HL-60 (cell line): Measurements from ENCODE around the gene VPS37D.

Experiments used
- DNase-seq, 2 experiments: peaks; one replicate each; pipeline ENCODE4 v3.0.0-alpha.2; 2010 to 2020; ENCODE audit warnings: low read depth in 1 of 2, low spot score in 1 of 2
- H3K27ac ChIP-seq: fragments of 250-450 bp; sonication (Bioruptor Pico); replicated peaks from 2 replicates; pipeline ENCODE4 v1.5.1; 2020; ENCODE audit warnings: mild to moderate bottlenecking, moderate library complexity
- H3K27me3 ChIP-seq: fragments of 250-450 bp; sonication (Bioruptor Pico); 2 replicates; pipeline ENCODE4 v1.5.1; 2021; ENCODE audit warnings: mild to moderate bottlenecking, moderate library complexity; ENCODE audit not compliant: insufficient read depth, poor library complexity, severe bottlenecking
- H3K4me3 ChIP-seq: replicated peaks from 2 replicates; pipeline ENCODE4 v1.5.1; 2011; ENCODE audit warnings: mild to moderate bottlenecking, control low read depth, low read length; ENCODE audit not compliant: insufficient read depth
- GABPA ChIP-seq: IDR thresholded peaks from 2 replicates; pipeline ENCODE4 v1.6.1; 2012; ENCODE audit warnings: low read depth
- POLR2AphosphoS5 ChIP-seq: IDR thresholded peaks from 2 replicates; pipeline ENCODE4 v1.6.1; 2012; ENCODE audit warnings: low read depth
- SPI1 ChIP-seq: IDR thresholded peaks from 2 replicates; pipeline ENCODE4 v1.6.1; 2012; ENCODE audit warnings: low read depth, mild to moderate bottlenecking, borderline replicate concordance
- TF ChIP-seq, protein P1 (sequence below): IDR thresholded peaks from one replicate; pipeline ENCODE4 v1.5.1; 2011; ENCODE audit warnings: low read length, control low read depth, inconsistent platforms; ENCODE audit not compliant: insufficient read depth
- TF ChIP-seq, protein P2 (sequence below): IDR thresholded peaks from 2 replicates; pipeline ENCODE4 v1.6.1; 2012; ENCODE audit warnings: low read depth; ENCODE audit not compliant: insufficient replicate concordance

Gene VPS37D

DNA sequence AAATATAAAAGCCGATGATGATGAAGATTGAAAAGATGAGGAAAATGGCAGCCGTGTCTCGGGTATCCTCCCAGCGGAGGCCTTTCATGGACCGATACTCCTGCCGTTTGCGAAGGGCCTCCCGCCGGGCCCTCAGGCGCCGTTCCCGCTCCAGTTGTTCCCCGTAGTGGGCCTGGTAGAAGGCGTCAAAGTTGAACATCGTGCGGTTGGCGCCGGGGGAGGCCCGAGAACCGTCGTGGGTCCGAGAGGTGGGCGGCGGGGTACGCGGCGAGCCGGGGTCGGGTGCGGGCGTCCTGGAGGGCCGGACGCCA, 15.1 kb downstream of the VPS37D start:
- TF ChIP-seq, protein P1, sequence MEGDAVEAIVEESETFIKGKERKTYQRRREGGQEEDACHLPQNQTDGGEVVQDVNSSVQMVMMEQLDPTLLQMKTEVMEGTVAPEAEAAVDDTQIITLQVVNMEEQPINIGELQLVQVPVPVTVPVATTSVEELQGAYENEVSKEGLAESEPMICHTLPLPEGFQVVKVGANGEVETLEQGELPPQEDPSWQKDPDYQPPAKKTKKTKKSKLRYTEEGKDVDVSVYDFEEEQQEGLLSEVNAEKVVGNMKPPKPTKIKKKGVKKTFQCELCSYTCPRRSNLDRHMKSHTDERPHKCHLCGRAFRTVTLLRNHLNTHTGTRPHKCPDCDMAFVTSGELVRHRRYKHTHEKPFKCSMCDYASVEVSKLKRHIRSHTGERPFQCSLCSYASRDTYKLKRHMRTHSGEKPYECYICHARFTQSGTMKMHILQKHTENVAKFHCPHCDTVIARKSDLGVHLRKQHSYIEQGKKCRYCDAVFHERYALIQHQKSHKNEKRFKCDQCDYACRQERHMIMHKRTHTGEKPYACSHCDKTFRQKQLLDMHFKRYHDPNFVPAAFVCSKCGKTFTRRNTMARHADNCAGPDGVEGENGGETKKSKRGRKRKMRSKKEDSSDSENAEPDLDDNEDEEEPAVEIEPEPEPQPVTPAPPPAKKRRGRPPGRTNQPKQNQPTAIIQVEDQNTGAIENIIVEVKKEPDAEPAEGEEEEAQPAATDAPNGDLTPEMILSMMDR, result no peak
- TF ChIP-seq GABPA (no peak), SPI1 (no peak), POLR2AphosphoS5 (no peak)
- TF ChIP-seq, protein P2, sequence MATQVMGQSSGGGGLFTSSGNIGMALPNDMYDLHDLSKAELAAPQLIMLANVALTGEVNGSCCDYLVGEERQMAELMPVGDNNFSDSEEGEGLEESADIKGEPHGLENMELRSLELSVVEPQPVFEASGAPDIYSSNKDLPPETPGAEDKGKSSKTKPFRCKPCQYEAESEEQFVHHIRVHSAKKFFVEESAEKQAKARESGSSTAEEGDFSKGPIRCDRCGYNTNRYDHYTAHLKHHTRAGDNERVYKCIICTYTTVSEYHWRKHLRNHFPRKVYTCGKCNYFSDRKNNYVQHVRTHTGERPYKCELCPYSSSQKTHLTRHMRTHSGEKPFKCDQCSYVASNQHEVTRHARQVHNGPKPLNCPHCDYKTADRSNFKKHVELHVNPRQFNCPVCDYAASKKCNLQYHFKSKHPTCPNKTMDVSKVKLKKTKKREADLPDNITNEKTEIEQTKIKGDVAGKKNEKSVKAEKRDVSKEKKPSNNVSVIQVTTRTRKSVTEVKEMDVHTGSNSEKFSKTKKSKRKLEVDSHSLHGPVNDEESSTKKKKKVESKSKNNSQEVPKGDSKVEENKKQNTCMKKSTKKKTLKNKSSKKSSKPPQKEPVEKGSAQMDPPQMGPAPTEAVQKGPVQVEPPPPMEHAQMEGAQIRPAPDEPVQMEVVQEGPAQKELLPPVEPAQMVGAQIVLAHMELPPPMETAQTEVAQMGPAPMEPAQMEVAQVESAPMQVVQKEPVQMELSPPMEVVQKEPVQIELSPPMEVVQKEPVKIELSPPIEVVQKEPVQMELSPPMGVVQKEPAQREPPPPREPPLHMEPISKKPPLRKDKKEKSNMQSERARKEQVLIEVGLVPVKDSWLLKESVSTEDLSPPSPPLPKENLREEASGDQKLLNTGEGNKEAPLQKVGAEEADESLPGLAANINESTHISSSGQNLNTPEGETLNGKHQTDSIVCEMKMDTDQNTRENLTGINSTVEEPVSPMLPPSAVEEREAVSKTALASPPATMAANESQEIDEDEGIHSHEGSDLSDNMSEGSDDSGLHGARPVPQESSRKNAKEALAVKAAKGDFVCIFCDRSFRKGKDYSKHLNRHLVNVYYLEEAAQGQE, result no peak
- no peak for DNase-seq
- Histone ChIP-seq H3K27me3 (no peaks in the 10 kb centered on the region), H3K27ac (peak overlapping the region; percentile 75), H3K4me3 (peak overlapping the region; percentile 87)

DNA sequence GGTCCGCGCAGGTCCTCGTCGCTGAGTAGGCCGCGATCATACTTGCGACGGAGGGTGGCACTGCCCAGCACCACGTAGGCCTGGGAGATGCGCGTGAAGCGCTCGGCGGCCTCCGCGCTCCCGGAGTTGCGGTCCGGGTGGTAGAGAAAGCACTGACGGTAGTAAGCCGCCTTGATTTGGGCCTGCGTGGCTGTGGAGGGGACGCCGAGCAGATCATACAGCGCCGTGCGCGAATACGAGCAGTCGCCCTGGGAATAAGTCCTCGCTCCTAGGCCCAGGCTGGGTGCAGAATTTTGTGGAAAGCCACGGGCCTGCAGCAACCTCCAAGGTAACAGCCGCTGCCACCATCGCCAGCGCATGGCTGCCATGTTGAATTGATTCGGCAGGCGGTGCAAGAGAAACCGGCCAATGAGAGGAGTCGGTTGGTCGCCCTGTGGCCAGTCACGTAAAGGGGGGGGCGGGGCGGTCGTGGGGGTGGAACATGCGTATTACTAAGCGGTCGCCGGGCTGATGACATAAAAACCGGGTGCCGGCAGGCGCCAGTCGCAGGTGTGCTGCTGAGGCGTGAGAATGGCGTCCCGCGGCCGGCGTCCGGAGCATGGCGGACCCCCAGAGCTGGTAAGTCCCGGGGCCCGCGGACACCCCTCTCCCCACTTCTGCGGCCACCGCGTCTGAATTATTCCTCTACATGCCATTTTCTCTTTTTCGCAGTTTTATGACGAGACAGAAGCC, 15.6 kb downstream of the VPS37D start, which contains the start of the genes BUD23 and DNAJC30:
Gene BUD23, plus strand, starts transcription at position 542 of the 732 bp plus-strand sequence. Its CDS starts 29 bp downstream, at position 571.
Gene DNAJC30, minus strand, starts transcription at position 398 of the 732 bp plus-strand sequence. Its CDS starts 30 bp downstream, at position 368.
- peak within 1 kb of the TSS; percentile 87 for H3K4me3 ChIP-seq
- peak; percentile 89 to 98 for DNase-seq
- peak within 1 kb of the TSS; percentile 75 for H3K27ac ChIP-seq
- H3K27me3 ChIP-seq, result no peaks in the 10 kb centered on the region
- TF ChIP-seq POLR2AphosphoS5 (peak; percentile 88), SPI1 (no peak), GABPA (0 out of 2 replicates have a peak, but pooled peaks have one; percentile 17)
- TF ChIP-seq, protein P2, result no peak
- TF ChIP-seq, protein P1, result no peak

DNA sequence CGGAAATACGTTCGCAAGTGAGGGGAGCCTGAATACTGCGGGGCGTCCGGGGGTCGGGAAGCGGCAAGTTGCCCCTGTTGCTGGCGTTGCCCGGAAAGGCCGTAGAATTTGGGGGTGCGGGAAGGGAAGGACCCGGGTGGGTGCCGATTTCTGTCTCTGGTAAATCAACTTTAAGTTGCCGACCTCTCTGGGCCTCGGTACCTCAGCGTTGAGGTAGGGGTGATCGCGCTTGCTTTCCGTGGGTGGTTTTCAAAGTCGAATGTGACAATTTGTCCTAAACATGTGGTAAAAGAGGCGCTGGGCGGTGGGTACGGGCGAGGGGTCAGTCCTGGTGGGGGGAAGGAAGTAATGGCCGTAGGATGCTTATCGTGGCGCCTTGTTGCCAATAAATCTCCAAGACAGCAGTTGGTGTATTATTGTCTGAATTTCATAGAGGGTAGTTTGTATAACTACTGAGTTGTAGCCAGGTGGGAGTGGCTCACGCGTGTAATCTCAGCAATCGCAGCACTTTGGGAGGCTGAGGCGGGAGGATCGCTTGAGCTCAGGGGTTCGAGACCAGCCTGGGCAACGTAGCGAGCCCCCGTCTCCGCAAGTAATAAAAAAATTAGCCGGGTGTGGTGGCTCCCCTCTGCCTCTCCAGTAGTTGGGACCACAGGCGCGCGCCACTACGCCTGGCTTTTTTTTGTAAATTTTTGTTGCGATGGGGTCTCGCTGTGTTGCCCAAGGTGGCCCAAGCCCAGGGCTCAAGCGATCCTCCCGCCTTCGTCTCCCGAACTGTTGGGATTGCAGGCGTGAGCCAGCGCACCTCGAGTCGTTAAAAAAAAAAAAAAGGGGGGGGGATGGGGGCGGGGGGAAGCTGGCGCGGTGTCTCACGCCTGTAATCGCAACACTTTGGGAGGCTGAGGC, 16.4 kb downstream of the VPS37D start:
- H3K4me3 ChIP-seq, result peak overlapping the region; percentile 87
- TF ChIP-seq, protein P1, result no peak
- TF ChIP-seq POLR2AphosphoS5, result no peak
- TF ChIP-seq SPI1, result no peak
- TF ChIP-seq, protein P2, result no peak
- TF ChIP-seq GABPA, result no peak
- H3K27ac ChIP-seq, result peak overlapping the region; percentile 75
- DNase-seq, result no peak
- no peaks in the 10 kb centered on the region for H3K27me3 ChIP-seq
